ENCODE data around the gene AASDHPPT. TPM values are rescaled to one million over a fixed set of nuclear protein-coding genes. Genes with fewer than 3 reads are reported as not detected.
A peak's percentile ranks its signal among the peaks of the same experiment; 100 is the strongest.

AASDHPPT gene
- polyA plus RNA-seq, 3 donors from 2014 or later: 25.0 to 64.1 (median 36.1) TPM

GRCh38 chr11:106061954-106062949, 15.2 kb upstream of the AASDHPPT start:
- H3K4me3 Mint-ChIP-seq: no peak overlapping the region
- H3K36me3 Mint-ChIP-seq: peaks cover 7 to 23% (median 13%) of the 10 kb centered on the region in 3 donors
- H3K9me3 Mint-ChIP-seq: no peaks in the 10 kb centered on the region
- peaks cover 0 to 1% (median 0%) of the 10 kb centered on the region in 3 donors for H3K27me3 Mint-ChIP-seq (ENCODE audit: low read depth in 3 of 3)
- peaks cover 16 to 23% of the 10 kb centered on the region in 2 donors for H3K4me1 Mint-ChIP-seq
- DNase-seq: no peak
- H3K27ac Mint-ChIP-seq: peak overlapping the region in 1 of 6 donors; percentile 2

- Mint-ChIP-seq H3K27me3 (ENCODE audit: low read depth in 3 of 3) (peaks cover 0 to 1% (median 0%) of the 10 kb centered on the region in 3 donors), H3K4me1 (peaks cover 16 to 23% of the 10 kb centered on the region in 2 donors), H3K36me3 (peaks cover 3 to 18% (median 14%) of the 10 kb centered on the region in 3 donors), H3K4me3 (no peak overlapping the region), H3K9me3 (no peaks in the 10 kb centered on the region), H3K27ac (no peak overlapping the region)
- no peak for DNase-seq
These were observed 14.5 kb upstream of the AASDHPPT start for GRCh38 chr11:106063009-106063408.

- DNase-seq: no peak
- no peak overlapping the region for H3K27ac Mint-ChIP-seq
- H3K4me3 Mint-ChIP-seq: no peak overlapping the region
- H3K27me3 Mint-ChIP-seq (ENCODE audit: low read depth in 3 of 3): no peaks in the 10 kb centered on the region
- H3K4me1 Mint-ChIP-seq: peaks cover 3 to 14% of the 10 kb centered on the region in 2 donors
- H3K36me3 Mint-ChIP-seq: peaks cover 4 to 20% (median 14%) of the 10 kb centered on the region in 3 donors
- H3K9me3 Mint-ChIP-seq: no peaks in the 10 kb centered on the region
These were observed 6.9 kb upstream of the AASDHPPT start for GRCh38 chr11:106070606-106071005.

GRCh38 chr11:106072804-106073203, 4.7 kb upstream of the AASDHPPT start:
- H3K27ac Mint-ChIP-seq: no peak overlapping the region

GRCh38 chr11:106076171-106076918, 1.1 kb upstream of the AASDHPPT start:
- Mint-ChIP-seq H3K4me3 (peak overlapping the region; percentile 98 to 99 (median 99)), H3K4me1 (peaks cover 41 to 61% of the 10 kb centered on the region in 2 donors), H3K9me3 (no peaks in the 10 kb centered on the region), H3K36me3 (peaks cover 0 to 21% (median 7%) of the 10 kb centered on the region in 3 donors), H3K27ac (peak overlapping the region; percentile 92 to 99 (median 99)), H3K27me3 (ENCODE audit: low read depth in 3 of 3) (peaks cover 9 to 11% (median 10%) of the 10 kb centered on the region in 3 donors)
- DNase-seq: no peak

More at GRCh38 chr11:106072804-106073203, 4.7 kb upstream of the AASDHPPT start:
- Mint-ChIP-seq H3K9me3 (no peaks in the 10 kb centered on the region), H3K4me3 (no peak overlapping the region), H3K4me1 (peaks cover 17 to 26% of the 10 kb centered on the region in 2 donors), H3K27me3 (ENCODE audit: low read depth in 3 of 3) (peaks cover 7 to 9% (median 9%) of the 10 kb centered on the region in 3 donors), H3K36me3 (peaks cover 4 to 13% (median 6%) of the 10 kb centered on the region in 3 donors)
- DNase-seq: no peak

- peaks cover 0 to 23% (median 7%) of the 10 kb centered on the region in 3 donors for H3K36me3 Mint-ChIP-seq
- H3K4me1 Mint-ChIP-seq: peaks cover 47 to 68% of the 10 kb centered on the region in 2 donors
- peak within 1 kb of the TSS; percentile 92 to 99 (median 99) for H3K27ac Mint-ChIP-seq
- H3K9me3 Mint-ChIP-seq: no peaks in the 10 kb centered on the region
- peaks cover 9 to 11% (median 10%) of the 10 kb centered on the region in 3 donors for H3K27me3 Mint-ChIP-seq (ENCODE audit: low read depth in 3 of 3)
- H3K4me3 Mint-ChIP-seq: peak within 1 kb of the TSS; percentile 98 to 99 (median 99)
- peak; percentile 98 for DNase-seq
These were observed 398 bp upstream of the AASDHPPT start, which contains the start of gene KBTBD3 for GRCh38 chr11:106076919-106077608. Gene KBTBD3, minus strand, starts transcription at chr11:106077347. Its CDS starts 18,250 bp downstream, at chr11:106059097.

- Mint-ChIP-seq H3K4me1 (peaks cover 52 to 82% of the 10 kb centered on the region in 2 donors), H3K4me3 (no peak overlapping the region)
These were observed 4.6 kb downstream of the AASDHPPT start for GRCh38 chr11:106082096-106082495.

GRCh38 chr11:106086135-106086534, 8.7 kb downstream of the AASDHPPT start:
- no peak for DNase-seq
- no peak overlapping the region for H3K4me3 Mint-ChIP-seq
- H3K27ac Mint-ChIP-seq: peak overlapping the region in 5 of 6 donors; percentile 2 to 81 (median 26)
- no peaks in the 10 kb centered on the region for H3K9me3 Mint-ChIP-seq
- peaks cover 42 to 84% of the 10 kb centered on the region in 2 donors for H3K4me1 Mint-ChIP-seq
- no peaks in the 10 kb centered on the region for H3K27me3 Mint-ChIP-seq (ENCODE audit: low read depth in 3 of 3)
- peaks cover 0 to 12% (median 1%) of the 10 kb centered on the region in 3 donors for H3K36me3 Mint-ChIP-seq

More at GRCh38 chr11:106082096-106082495, 4.6 kb downstream of the AASDHPPT start:
- H3K9me3 Mint-ChIP-seq: no peaks in the 10 kb centered on the region
- peaks cover 0 to 18% (median 7%) of the 10 kb centered on the region in 3 donors for H3K36me3 Mint-ChIP-seq
- DNase-seq: no peak
- H3K27ac Mint-ChIP-seq: peak overlapping the region in 1 of 6 donors; percentile 20
- peaks cover 5 to 10% (median 7%) of the 10 kb centered on the region in 3 donors for H3K27me3 Mint-ChIP-seq (ENCODE audit: low read depth in 3 of 3)

- Mint-ChIP-seq H3K4me3 (no peak overlapping the region), H3K36me3 (peaks cover 0 to 15% (median under 1%) of the 10 kb centered on the region in 3 donors), H3K4me1 (peaks cover 36 to 80% of the 10 kb centered on the region in 2 donors), H3K9me3 (no peaks in the 10 kb centered on the region), H3K27me3 (ENCODE audit: low read depth in 3 of 3) (no peaks in the 10 kb centered on the region), H3K27ac (peak overlapping the region; percentile 15 to 81 (median 24))
- no peak for DNase-seq
These were observed 9.4 kb downstream of the AASDHPPT start for GRCh38 chr11:106086850-106087249.

GRCh38 chr11:106087815-106088435, 10.5 kb downstream of the AASDHPPT start:
- Mint-ChIP-seq H3K36me3 (peaks cover 6 to 12% (median 8%) of the 10 kb centered on the region in 3 donors), H3K27ac (peak overlapping the region in 2 of 6 donors; percentile 3 to 52), H3K4me3 (peak overlapping the region in 2 of 5 donors; percentile 8 to 26), H3K27me3 (ENCODE audit: low read depth in 3 of 3) (no peaks in the 10 kb centered on the region), H3K9me3 (no peaks in the 10 kb centered on the region), H3K4me1 (peaks cover 33 to 70% of the 10 kb centered on the region in 2 donors)
- peak; percentile 9 to 21 (median 11) for DNase-seq

GRCh38 chr11:106088896-106089295, 11.4 kb downstream of the AASDHPPT start:
- peak overlapping the region in 1 of 6 donors; percentile 41 for H3K27ac Mint-ChIP-seq

GRCh38 chr11:106091480-106092123, 14.1 kb downstream of the AASDHPPT start:
- DNase-seq: no peak
- Mint-ChIP-seq H3K27me3 (ENCODE audit: low read depth in 3 of 3) (no peaks in the 10 kb centered on the region), H3K27ac (peak overlapping the region in 3 of 6 donors; percentile 8 to 54 (median 17)), H3K4me1 (peaks cover 18 to 43% of the 10 kb centered on the region in 2 donors), H3K36me3 (peaks cover 6 to 28% (median 25%) of the 10 kb centered on the region in 3 donors), H3K9me3 (no peaks in the 10 kb centered on the region), H3K4me3 (no peak overlapping the region)

More at GRCh38 chr11:106088896-106089295, 11.4 kb downstream of the AASDHPPT start:
- H3K4me3 Mint-ChIP-seq: no peak overlapping the region
- no peaks in the 10 kb centered on the region for H3K27me3 Mint-ChIP-seq (ENCODE audit: low read depth in 3 of 3)
- peaks cover 32 to 61% of the 10 kb centered on the region in 2 donors for H3K4me1 Mint-ChIP-seq
- no peaks in the 10 kb centered on the region for H3K9me3 Mint-ChIP-seq
- peaks cover 6 to 12% (median 8%) of the 10 kb centered on the region in 3 donors for H3K36me3 Mint-ChIP-seq
- no peak for DNase-seq

All from immature natural killer cell (primary cell).